NB4 (cell line): ENCODE measurements around the gene UST.

Source experiments
- CTCF ChIP-seq: IDR thresholded peaks from one replicate; pipeline ENCODE4 v1.5.1; 2012; ENCODE audit warnings: low read depth, low read length
- MYC ChIP-seq: IDR thresholded peaks from 2 replicates; pipeline ENCODE4 v1.6.1; 2011; ENCODE audit warnings: low read depth, low read length
- POLR2A ChIP-seq: IDR thresholded peaks from 2 replicates; pipeline ENCODE4 v1.6.1; 2011; ENCODE audit warnings: mild to moderate bottlenecking; ENCODE audit not compliant: insufficient read length; ENCODE audit errors: extremely low read depth
- TF ChIP-seq, protein P1 (sequence below): IDR thresholded peaks from 2 replicates; pipeline ENCODE4 v1.6.1; 2011; ENCODE audit warnings: low read depth, low read length

DNA sequence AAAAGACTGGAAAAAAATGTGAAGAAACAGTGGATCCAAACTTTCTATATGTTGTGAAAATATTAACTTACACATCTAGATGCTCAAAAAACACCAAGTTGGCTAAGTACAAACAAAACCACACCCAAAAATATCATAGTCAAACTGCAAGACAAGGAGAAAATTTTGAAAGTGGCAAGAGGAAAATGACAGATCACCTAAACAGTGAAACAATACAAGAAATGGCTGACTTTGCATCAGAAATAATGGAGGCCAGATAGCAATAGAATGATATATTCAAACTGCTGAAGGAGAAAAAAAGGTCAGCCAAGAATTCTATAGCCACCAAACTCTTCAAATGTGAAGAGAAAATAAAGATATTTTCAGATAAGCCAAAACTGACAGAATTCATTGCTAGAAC, 22.4 kb upstream of the UST start:
- no peak for TF ChIP-seq POLR2A
- TF ChIP-seq CTCF, result no peak
- TF ChIP-seq, protein P1, sequence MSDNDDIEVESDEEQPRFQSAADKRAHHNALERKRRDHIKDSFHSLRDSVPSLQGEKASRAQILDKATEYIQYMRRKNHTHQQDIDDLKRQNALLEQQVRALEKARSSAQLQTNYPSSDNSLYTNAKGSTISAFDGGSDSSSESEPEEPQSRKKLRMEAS, result no peak
- no peak for TF ChIP-seq MYC
